HCEC 1CT (cell line): Measurements from ENCODE around the gene CHERP.

Experiments
- DNase-seq: peaks from one replicate; pipeline ENCODE4 v3.0.0-alpha.2; 2017

The CHERP gene

GRCh38 chr19:16542045-16542909 is at the start of gene CHERP:
Gene CHERP, minus strand, starts transcription at chr19:16542437. Its CDS starts 59 bp downstream, at chr19:16542378.
- peak; percentile 96 for DNase-seq

GRCh38 chr19:16590876-16591802 is 48.9 kb upstream of the CHERP start:
- DNase-seq = no peak

- DNase-seq = no peak
Measured at GRCh38 chr19:16589917-16590316, 47.7 kb upstream of the CHERP start.

- no peak for DNase-seq
Measured at GRCh38 chr19:16588824-16589577, 46.8 kb upstream of the CHERP start.

- DNase-seq = no peak
Measured at GRCh38 chr19:16587833-16588823, 45.9 kb upstream of the CHERP start.

GRCh38 chr19:16586991-16587832 is 45.0 kb upstream of the CHERP start:
- DNase-seq = no peak

GRCh38 chr19:16586477-16586871 is 44.2 kb upstream of the CHERP start:
- no peak for DNase-seq

- DNase-seq = no peak
Measured at GRCh38 chr19:16585808-16586476, 43.7 kb upstream of the CHERP start.

- no peak for DNase-seq
Measured at GRCh38 chr19:16585094-16585801, 43.0 kb upstream of the CHERP start.

- DNase-seq = peak; percentile 73
Measured at GRCh38 chr19:16584248-16585093, 42.2 kb upstream of the CHERP start.

- no peak for DNase-seq
Measured at GRCh38 chr19:16582486-16583261, 40.4 kb upstream of the CHERP start.

- no peak for DNase-seq
Measured at GRCh38 chr19:16581971-16582343, 39.7 kb upstream of the CHERP start.

- no peak for DNase-seq
Measured at GRCh38 chr19:16581145-16581970, 39.1 kb upstream of the CHERP start.

GRCh38 chr19:16579381-16579780 is 37.1 kb upstream of the CHERP start:
- no peak for DNase-seq

- DNase-seq = no peak
Measured at GRCh38 chr19:16577531-16577985, 35.3 kb upstream of the CHERP start.

GRCh38 chr19:16576690-16577530 is 34.7 kb upstream of the CHERP start:
- no peak for DNase-seq
